ENCODE data around the gene TLE5.

The TLE5 gene

DNA sequence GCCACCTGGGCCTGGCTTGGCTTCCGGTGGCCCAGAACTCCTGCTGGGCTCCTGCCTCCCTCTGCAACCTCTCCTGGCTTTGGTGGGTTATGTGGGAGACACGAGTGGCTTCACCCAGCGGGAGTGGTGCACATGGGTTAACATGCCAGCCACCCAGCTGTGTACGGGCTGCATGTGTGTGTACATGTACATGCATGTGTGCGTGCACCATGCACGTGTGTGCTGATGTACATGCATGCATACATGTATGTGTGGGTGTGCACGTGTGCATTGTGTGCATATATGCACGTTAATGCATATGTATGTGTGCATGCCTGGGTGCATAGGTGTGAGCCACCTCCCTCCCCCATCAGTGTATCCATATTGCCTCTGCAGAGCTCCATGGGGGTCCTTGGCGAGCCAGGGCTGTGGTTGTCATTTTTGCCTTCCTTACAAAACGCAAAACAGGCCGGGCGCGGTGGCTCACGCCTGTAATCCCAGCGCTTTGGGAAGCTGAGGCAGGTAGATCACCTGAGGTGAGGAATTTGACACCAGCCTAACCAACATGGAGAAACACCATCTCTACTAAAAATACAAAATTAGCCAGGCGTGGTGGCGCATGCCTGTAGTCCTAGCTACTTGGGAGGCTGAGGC, 44.3 kb upstream of the TLE5 start:
- Histone ChIP-seq H3K9me3 (ENCODE audit: control extremely low read depth in 1 of 5, control insufficient read depth in 4 of 5, insufficient read depth in 2 of 5, low read depth in 1 of 5, low read length in 4 of 5) (no peaks in the 10 kb centered on the region), H3K36me3 (ENCODE audit: control insufficient read depth in 4 of 4, insufficient read depth in 4 of 4, low read length in 3 of 4) (peaks cover 0 to 2% (median 0%) of the 10 kb centered on the region in 4 experiments), H3K4me3 (ENCODE audit: control insufficient read depth in 1 of 7, extremely low read depth in 1 of 7, insufficient read depth in 4 of 7, low read depth in 2 of 7, low read length in 6 of 7) (no peak overlapping the region), H3K4me1 (ENCODE audit: control extremely low read depth in 1 of 4, control insufficient read depth in 4 of 4, insufficient read depth in 4 of 4, low read length in 3 of 4) (peaks cover 0 to 31% (median 6%) of the 10 kb centered on the region in 4 experiments), H3K27me3 (replicated peaks in 2 of 5; ENCODE audit: control insufficient read depth in 4 of 5, insufficient read depth in 5 of 5, low read length in 4 of 5) (no peaks in the 10 kb centered on the region), H3K27ac (ENCODE audit: insufficient read depth in 1 of 2, low read depth in 1 of 2, low read length in 2 of 2, poor library complexity in 1 of 2, severe bottlenecking in 2 of 2) (no peak overlapping the region)
- ChIA-PET CTCF (interaction anchor here (1.2 to 12.3 kb wide), 8 partner anchors 8 to 155 kb away, joined by 3 to 134 read pairs (median 20); no protein-coding TSS in a partner anchor), POLR2A (interaction anchor here (1.1 kb wide), 1 partner anchor 26 kb away, joined by 4 read pairs; no protein-coding TSS in a partner anchor)
- WGBS (ENCODE audit: insufficient coverage), result 96% methylated on average over 11 of the region's 17 CpGs
- no peak for DNase-seq

DNA sequence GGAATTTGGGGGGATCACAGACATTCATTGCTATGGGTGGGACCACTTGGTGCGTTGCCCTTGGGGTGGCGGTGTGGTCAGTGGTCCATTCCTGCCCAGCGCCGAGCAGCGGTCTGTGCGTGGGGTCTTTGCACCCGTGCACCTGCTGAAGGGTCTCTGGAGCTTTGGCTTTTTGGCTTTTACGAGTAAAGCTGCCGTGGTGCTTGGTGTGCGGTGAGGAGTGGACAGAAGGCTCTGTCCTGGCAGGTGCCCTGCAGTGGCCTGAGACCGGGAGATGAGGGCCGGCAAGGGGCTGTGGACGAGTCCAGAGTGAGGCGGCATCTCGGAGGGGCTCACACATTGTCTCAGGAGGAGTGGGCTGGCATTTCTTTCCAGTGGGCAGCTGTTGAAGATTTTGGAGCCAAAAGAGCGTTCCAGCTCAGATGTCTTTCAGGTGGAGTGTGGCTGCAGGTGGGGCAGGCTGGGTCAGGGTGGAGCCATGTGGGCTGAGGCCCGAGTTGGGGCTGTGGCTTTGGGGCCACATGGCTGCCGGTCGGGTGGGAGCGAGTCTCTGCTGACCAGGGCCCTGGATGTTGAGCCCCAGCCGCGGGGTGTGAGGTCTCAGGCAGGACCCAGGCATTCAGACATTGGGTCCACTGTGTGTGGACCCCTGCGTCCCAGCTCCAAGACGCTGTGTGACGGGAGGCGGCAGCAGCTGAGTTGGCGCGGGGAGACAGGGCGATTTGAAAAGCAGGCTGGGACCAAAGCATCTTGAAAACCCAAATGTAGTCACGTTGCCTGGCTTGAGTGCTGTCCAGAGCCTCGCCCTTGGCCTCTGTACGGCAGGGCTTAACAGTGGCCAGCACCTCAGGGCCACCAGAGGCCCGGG, 43.6 kb upstream of the TLE5 start:
- no peaks in the 10 kb centered on the region for H3K27me3 ChIP-seq (replicated peaks in 2 of 5; ENCODE audit: control insufficient read depth in 4 of 5, insufficient read depth in 5 of 5, low read length in 4 of 5)
- CTCF ChIA-PET, result interaction anchor here (0.8 to 12.3 kb wide), 9 partner anchors 9 to 154 kb away, joined by 3 to 134 read pairs (median 17); no protein-coding TSS in a partner anchor
- no peak overlapping the region for H3K4me3 ChIP-seq (ENCODE audit: control insufficient read depth in 1 of 7, extremely low read depth in 1 of 7, insufficient read depth in 4 of 7, low read depth in 2 of 7, low read length in 6 of 7)
- H3K9me3 ChIP-seq (ENCODE audit: control extremely low read depth in 1 of 5, control insufficient read depth in 4 of 5, insufficient read depth in 2 of 5, low read depth in 1 of 5, low read length in 4 of 5), result no peaks in the 10 kb centered on the region
- POLR2A ChIA-PET, result interaction anchor here (1.1 kb wide), 1 partner anchor 27 kb away, joined by 4 read pairs; no protein-coding TSS in a partner anchor
- 97% methylated on average over 32 of the region's 33 CpGs for WGBS (ENCODE audit: insufficient coverage)
- no peak overlapping the region for H3K27ac ChIP-seq (ENCODE audit: insufficient read depth in 1 of 2, low read depth in 1 of 2, low read length in 2 of 2, poor library complexity in 1 of 2, severe bottlenecking in 2 of 2)
- H3K36me3 ChIP-seq (ENCODE audit: control insufficient read depth in 4 of 4, insufficient read depth in 4 of 4, low read length in 3 of 4), result no peaks in the 10 kb centered on the region
- H3K4me1 ChIP-seq (ENCODE audit: control extremely low read depth in 1 of 4, control insufficient read depth in 4 of 4, insufficient read depth in 4 of 4, low read length in 3 of 4), result peaks cover 0 to 31% (median 6%) of the 10 kb centered on the region in 4 experiments
- DNase-seq, result no peak

DNA sequence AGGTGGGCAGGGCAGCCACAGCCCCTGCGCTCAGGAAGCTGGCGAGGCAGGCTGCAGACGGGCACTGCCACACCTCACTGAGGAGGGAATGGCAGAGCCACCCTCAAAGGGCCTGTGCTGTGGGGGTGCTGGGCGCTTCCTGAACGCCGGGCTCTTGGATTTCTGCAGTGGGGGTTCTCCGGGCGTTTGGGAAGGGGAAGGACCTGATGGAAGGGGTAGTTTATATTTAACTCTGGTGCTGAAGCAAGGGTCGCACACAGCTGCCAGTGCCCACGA, 42.4 kb upstream of the TLE5 start:
- ChIA-PET CTCF (interaction anchor here (1.1 to 12.3 kb wide), 16 partner anchors 8 to 153 kb away, joined by 3 to 134 read pairs (median 9); no protein-coding TSS in a partner anchor), POLR2A (interaction anchor here (0.6 kb wide), 1 partner anchor 24 kb away, joined by 3 read pairs; no protein-coding TSS in a partner anchor)
- Histone ChIP-seq H3K4me1 (ENCODE audit: control extremely low read depth in 1 of 4, control insufficient read depth in 4 of 4, insufficient read depth in 4 of 4, low read length in 3 of 4) (peaks cover 0 to 19% (median 3%) of the 10 kb centered on the region in 4 experiments), H3K9me3 (ENCODE audit: control extremely low read depth in 1 of 5, control insufficient read depth in 4 of 5, insufficient read depth in 2 of 5, low read depth in 1 of 5, low read length in 4 of 5) (no peaks in the 10 kb centered on the region), H3K27me3 (replicated peaks in 2 of 5; ENCODE audit: control insufficient read depth in 4 of 5, insufficient read depth in 5 of 5, low read length in 4 of 5) (peaks cover 0 to 2% (median 0%) of the 10 kb centered on the region in 5 experiments), H3K4me3 (ENCODE audit: control insufficient read depth in 1 of 7, extremely low read depth in 1 of 7, insufficient read depth in 4 of 7, low read depth in 2 of 7, low read length in 6 of 7) (no peak overlapping the region), H3K36me3 (ENCODE audit: control insufficient read depth in 4 of 4, insufficient read depth in 4 of 4, low read length in 3 of 4) (no peaks in the 10 kb centered on the region), H3K27ac (ENCODE audit: insufficient read depth in 1 of 2, low read depth in 1 of 2, low read length in 2 of 2, poor library complexity in 1 of 2, severe bottlenecking in 2 of 2) (no peak overlapping the region)
- DNase-seq, result no peak
- 73% methylated on average over 3 of the region's 10 CpGs for WGBS (ENCODE audit: insufficient coverage)

DNA sequence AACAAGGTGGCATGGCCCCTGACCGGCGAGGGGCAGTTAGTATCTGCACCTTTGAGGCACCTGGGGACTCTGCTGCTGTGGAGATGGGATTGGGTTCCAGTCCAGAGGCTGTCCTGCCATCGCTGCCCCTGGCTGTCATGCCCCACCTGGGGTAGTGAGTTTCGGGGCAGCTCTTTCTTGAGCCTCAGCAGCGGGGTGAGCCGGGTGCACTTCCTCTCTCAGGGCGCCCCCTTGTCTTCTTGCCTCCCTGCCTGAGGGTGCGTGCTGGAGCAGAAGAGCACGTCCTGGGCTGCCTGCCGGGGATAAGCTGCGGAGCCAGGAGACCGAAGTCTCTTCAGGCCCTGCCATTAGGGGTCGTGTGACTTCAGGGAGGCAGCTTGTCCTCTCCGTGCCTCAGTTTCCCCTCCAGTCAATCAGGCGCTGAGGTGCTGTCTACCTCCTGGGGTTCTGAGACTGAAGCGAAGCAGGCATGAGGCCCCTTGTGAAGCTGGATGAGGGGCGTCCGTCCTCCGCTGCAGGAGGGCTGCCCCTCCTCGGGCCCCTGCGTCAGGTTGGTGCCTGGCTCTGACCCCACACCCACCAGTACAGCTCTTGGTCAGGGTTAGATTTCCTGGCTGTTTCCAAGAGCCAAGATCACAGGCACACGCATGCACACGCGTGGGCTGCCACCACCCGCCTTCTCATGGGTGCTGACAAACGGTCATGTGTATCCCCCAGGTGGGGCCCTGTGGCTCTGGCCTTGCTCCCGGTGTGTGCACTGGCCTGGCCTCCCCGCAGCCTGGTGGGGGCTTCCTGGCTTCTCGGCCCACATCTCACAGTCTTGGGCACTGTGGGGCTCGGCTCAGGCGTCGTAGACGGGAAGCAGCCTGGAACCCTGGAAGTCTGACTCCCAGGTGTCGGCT, 40.2 kb upstream of the TLE5 start:
- POLR2A ChIA-PET, result no interaction called here

DNA sequence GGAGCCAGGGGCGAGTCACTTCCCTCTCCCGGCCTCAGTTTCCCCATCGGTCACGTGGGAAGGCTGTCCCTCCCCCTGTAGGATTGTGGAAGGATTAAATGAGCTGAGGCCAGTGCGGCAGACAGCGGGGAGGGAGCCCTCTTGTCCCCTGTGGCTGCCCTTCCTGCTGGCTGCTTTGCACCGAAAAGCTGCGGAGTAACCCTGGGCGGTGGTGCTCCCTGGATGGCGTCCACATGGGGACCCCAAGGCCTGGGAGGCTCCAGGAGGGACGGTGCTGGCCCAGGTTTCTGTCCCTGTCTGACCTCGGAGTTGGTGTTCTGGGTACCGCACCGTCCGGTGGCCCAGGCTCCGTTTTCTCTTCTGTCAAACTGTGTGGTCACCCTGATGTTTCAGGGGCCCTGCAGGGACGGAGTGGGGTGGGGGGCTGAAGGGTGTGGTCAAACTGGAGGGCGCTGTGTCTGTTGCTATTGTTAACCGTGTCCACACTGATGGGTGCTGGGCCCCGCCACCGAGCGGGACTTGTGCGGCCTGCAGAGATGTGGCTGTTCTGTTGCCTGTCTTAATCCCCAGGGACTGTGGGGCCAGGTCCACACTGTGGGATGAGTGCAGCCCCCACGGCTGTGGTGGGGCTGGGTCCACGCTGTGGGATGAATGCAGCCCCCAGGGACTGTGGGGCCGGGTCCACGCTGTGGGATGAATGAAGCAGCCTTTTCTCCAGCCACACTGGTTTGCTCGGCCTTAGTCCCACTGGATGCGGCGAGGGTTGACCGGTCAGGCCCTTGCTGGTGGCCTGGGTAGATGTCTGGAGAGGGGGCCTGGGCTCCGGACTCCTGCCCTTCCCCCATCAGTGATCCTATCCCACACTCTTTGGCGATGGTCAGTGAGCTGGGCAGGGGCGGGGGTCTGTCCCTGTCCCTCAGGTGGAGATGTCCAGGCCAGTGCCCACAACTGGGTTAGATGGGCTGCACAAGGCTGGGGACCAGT, 38.7 kb upstream of the TLE5 start:
- ChIA-PET POLR2A (interaction anchor here (0.6 kb wide), 1 partner anchor 10 kb away, joined by 4 read pairs; no protein-coding TSS in a partner anchor), CTCF (interaction anchor here (0.8 to 12.3 kb wide), 5 partner anchors 8 to 149 kb away, joined by 4 to 134 read pairs (median 4); no protein-coding TSS in a partner anchor)
- H3K36me3 ChIP-seq (ENCODE audit: control insufficient read depth in 4 of 4, insufficient read depth in 4 of 4, low read length in 3 of 4), result no peaks in the 10 kb centered on the region
- peaks cover 0 to 37% (median 23%) of the 10 kb centered on the region in 4 experiments for H3K4me1 ChIP-seq (ENCODE audit: control extremely low read depth in 1 of 4, control insufficient read depth in 4 of 4, insufficient read depth in 4 of 4, low read length in 3 of 4)
- H3K27me3 ChIP-seq (replicated peaks in 2 of 5; ENCODE audit: control insufficient read depth in 4 of 5, insufficient read depth in 5 of 5, low read length in 4 of 5), result peaks cover 0 to 9% (median 0%) of the 10 kb centered on the region in 5 experiments
- WGBS (ENCODE audit: insufficient coverage), result 96% methylated on average over 26 of the region's 34 CpGs
- H3K27ac ChIP-seq (ENCODE audit: insufficient read depth in 1 of 2, low read depth in 1 of 2, low read length in 2 of 2, poor library complexity in 1 of 2, severe bottlenecking in 2 of 2), result no peak overlapping the region
- no peak overlapping the region for H3K4me3 ChIP-seq (ENCODE audit: control insufficient read depth in 1 of 7, extremely low read depth in 1 of 7, insufficient read depth in 4 of 7, low read depth in 2 of 7, low read length in 6 of 7)
- no peak for DNase-seq
- H3K9me3 ChIP-seq (ENCODE audit: control extremely low read depth in 1 of 5, control insufficient read depth in 4 of 5, insufficient read depth in 2 of 5, low read depth in 1 of 5, low read length in 4 of 5), result no peaks in the 10 kb centered on the region

More for the DNA sequence above, 40.2 kb upstream of the TLE5 start:
- no peak overlapping the region for H3K27ac ChIP-seq (ENCODE audit: insufficient read depth in 1 of 2, low read depth in 1 of 2, low read length in 2 of 2, poor library complexity in 1 of 2, severe bottlenecking in 2 of 2)
- 98% methylated on average over 21 of the region's 34 CpGs for WGBS (ENCODE audit: insufficient coverage)
- no peaks in the 10 kb centered on the region for H3K9me3 ChIP-seq (ENCODE audit: control extremely low read depth in 1 of 5, control insufficient read depth in 4 of 5, insufficient read depth in 2 of 5, low read depth in 1 of 5, low read length in 4 of 5)
- CTCF ChIA-PET, result interaction anchor here (1.0 to 12.3 kb wide), 4 partner anchors 8 to 168 kb away, joined by 3 to 134 read pairs (median 64); no protein-coding TSS in a partner anchor
- H3K36me3 ChIP-seq (ENCODE audit: control insufficient read depth in 4 of 4, insufficient read depth in 4 of 4, low read length in 3 of 4), result no peaks in the 10 kb centered on the region
- H3K27me3 ChIP-seq (replicated peaks in 2 of 5; ENCODE audit: control insufficient read depth in 4 of 5, insufficient read depth in 5 of 5, low read length in 4 of 5), result peaks cover 0 to 3% (median 0%) of the 10 kb centered on the region in 5 experiments
- no peak for DNase-seq
- no peak overlapping the region for H3K4me3 ChIP-seq (ENCODE audit: control insufficient read depth in 1 of 7, extremely low read depth in 1 of 7, insufficient read depth in 4 of 7, low read depth in 2 of 7, low read length in 6 of 7)
- peaks cover 0 to 25% (median 17%) of the 10 kb centered on the region in 4 experiments for H3K4me1 ChIP-seq (ENCODE audit: control extremely low read depth in 1 of 4, control insufficient read depth in 4 of 4, insufficient read depth in 4 of 4, low read length in 3 of 4)

DNA sequence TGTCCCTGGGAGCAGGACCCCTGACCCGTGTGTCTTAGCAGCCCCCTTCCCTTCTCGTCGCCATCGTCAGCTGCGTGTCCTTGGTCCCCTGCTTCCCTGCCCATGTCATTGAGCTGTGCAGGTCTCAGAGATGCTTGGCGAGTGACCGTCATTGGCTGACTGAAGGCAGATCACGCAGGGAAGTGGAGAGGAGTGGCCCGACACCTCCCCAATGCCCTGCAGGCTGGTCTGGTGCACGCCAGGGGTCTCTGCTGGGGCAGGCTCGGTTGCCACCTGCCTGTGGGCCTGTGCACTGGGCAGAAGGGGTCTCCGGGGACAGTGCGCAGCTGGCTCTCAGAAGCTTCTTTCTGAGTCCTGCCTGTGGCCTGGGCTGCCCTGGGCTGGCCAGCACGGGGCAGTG, 38.0 kb upstream of the TLE5 start:
- Histone ChIP-seq H3K4me3 (ENCODE audit: control insufficient read depth in 1 of 7, extremely low read depth in 1 of 7, insufficient read depth in 4 of 7, low read depth in 2 of 7, low read length in 6 of 7) (no peak overlapping the region), H3K9me3 (ENCODE audit: control extremely low read depth in 1 of 5, control insufficient read depth in 4 of 5, insufficient read depth in 2 of 5, low read depth in 1 of 5, low read length in 4 of 5) (no peaks in the 10 kb centered on the region), H3K36me3 (ENCODE audit: control insufficient read depth in 4 of 4, insufficient read depth in 4 of 4, low read length in 3 of 4) (no peaks in the 10 kb centered on the region), H3K27me3 (replicated peaks in 2 of 5; ENCODE audit: control insufficient read depth in 4 of 5, insufficient read depth in 5 of 5, low read length in 4 of 5) (peaks cover 0 to 10% (median 0%) of the 10 kb centered on the region in 5 experiments), H3K4me1 (ENCODE audit: control extremely low read depth in 1 of 4, control insufficient read depth in 4 of 4, insufficient read depth in 4 of 4, low read length in 3 of 4) (peaks cover 0 to 44% (median 30%) of the 10 kb centered on the region in 4 experiments), H3K27ac (ENCODE audit: insufficient read depth in 1 of 2, low read depth in 1 of 2, low read length in 2 of 2, poor library complexity in 1 of 2, severe bottlenecking in 2 of 2) (no peak overlapping the region)
- CTCF ChIA-PET, result interaction anchor here (0.8 to 12.3 kb wide), 5 partner anchors 9 to 149 kb away, joined by 4 to 134 read pairs (median 4); no protein-coding TSS in a partner anchor
- 97% methylated on average over 14 of the region's 14 CpGs for WGBS (ENCODE audit: insufficient coverage)
- DNase-seq, result no peak
- POLR2A ChIA-PET, result no interaction called here

All from common myeloid progenitor, CD34-positive (primary cell).